ENCODE results near the gene DLGAP1.
"Not testable (repeated sequence)": the region's sequence is repeated elsewhere in the genome, so short reads cannot be mapped to it uniquely, and the experiment has no call there.

The DLGAP1 gene

DNA sequence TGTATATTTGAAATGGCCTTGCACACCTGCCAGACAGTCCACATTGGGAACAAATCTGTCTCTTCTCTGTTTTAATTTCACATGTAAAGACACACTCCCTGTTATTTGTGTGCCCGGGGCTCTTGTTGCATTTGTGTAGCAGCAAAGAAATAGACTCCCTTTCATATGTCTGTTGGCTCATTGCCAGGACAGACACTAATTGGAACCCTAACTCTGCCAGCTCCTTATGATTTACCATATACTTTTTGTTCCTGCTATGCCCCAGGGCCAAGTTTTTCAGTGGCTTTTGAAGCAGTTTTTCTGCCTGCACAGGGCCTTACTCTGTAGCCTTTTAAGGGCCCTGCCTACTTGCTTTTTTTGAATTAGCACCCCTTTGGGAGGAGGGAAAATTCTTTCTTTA, 396.9 kb downstream of the DLGAP1 start:
- H3K27me3 Mint-ChIP-seq: no peaks in the 10 kb centered on the region
- no peaks in the 10 kb centered on the region for H3K36me3 Mint-ChIP-seq
- H3K4me3 Mint-ChIP-seq: no peak overlapping the region
- H3K9me3 Mint-ChIP-seq: peaks cover 12% of the 10 kb centered on the region
- DNase-seq: no peak
- CTCF ChIA-PET: no interaction called here
- H3K27ac Mint-ChIP-seq: no peak overlapping the region
- no peaks in the 10 kb centered on the region for H3K4me1 Mint-ChIP-seq

DNA sequence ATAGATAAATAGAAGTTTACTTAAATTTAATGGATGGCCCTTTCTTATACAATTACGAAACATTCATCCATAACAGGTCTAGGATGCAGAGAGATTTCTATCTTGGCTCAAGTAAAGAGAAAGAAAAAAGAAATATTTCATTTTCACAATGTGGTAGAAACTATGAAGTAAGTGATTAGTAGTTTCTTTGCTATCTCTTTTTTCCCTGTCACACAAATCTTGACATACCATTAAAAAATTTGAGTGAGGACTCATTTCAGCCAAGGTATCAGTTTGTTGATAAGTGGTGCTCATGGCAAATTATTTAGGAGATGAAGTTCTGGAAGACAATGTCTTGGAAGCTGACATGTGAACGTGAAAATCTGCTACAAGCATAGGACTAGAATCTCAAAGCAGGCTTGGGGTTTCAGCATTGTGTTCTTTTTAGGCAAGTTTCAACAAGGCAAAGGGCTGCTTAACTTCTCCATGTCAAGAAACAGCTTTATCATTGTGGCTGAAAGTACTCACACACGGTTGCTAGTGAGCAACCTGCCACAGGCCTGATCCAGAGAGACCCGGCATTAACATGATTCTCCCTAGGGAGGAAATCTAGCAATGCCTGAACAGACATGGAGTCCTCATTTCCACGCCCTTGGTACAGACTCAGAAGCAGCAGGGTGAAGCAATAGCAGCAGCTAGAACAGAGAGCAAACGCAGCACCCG, 414.6 kb downstream of the DLGAP1 start:
- no peak overlapping the region for H3K27ac Mint-ChIP-seq

DNA sequence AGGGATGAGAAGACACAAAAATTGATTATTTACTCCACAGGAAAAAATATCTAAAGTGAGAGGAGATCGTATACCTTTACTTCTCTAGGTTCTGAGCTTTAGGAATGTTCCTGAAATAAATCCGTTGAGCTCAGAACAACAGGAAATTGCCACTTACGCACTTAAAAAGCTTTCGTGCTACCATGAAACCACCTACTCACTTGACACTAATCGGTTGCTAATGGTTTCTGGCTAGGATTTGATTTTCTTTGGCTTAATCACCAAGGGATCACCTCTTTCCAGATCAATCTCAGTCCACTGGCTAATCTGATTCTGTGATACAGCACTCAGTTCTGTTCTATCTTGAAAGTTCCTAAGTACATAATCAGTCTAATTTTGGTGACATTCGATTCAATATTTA, 419.6 kb downstream of the DLGAP1 start:
- H3K27ac Mint-ChIP-seq: no peak overlapping the region
- no peaks in the 10 kb centered on the region for H3K4me1 Mint-ChIP-seq
- no peak for DNase-seq
- no peaks in the 10 kb centered on the region for H3K9me3 Mint-ChIP-seq
- H3K36me3 Mint-ChIP-seq: no peaks in the 10 kb centered on the region
- no peaks in the 10 kb centered on the region for H3K27me3 Mint-ChIP-seq
- H3K4me3 Mint-ChIP-seq: no peak overlapping the region
- CTCF ChIA-PET: no interaction called here

More for the DNA sequence above, 414.6 kb downstream of the DLGAP1 start:
- Mint-ChIP-seq H3K27me3 (no peaks in the 10 kb centered on the region), H3K36me3 (no peaks in the 10 kb centered on the region), H3K4me1 (no peaks in the 10 kb centered on the region), H3K4me3 (no peak overlapping the region), H3K9me3 (no peaks in the 10 kb centered on the region)
- CTCF ChIA-PET: no interaction called here
- no peak for DNase-seq

DNA sequence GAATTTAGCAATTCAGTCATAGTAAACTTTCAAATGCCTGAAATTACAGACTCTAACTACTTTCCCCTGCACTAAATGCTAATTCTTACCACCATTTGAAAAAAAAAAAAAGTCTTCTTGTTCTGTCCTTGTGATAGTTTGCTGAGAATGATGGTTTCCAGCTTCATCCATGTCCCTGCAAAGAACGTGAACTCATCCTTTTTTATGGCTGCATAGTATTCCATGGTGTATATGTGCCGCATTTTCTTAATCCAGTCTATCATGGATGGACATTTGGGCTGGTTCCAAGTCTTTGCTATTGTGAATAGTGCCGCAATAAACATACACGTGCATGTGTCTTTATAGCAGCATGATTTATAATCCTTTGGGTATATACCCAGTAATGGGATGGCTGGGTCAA, 420.3 kb downstream of the DLGAP1 start:
- H3K4me3 Mint-ChIP-seq, CTCF ChIA-PET, H3K27me3 Mint-ChIP-seq, H3K27ac Mint-ChIP-seq, H3K9me3 Mint-ChIP-seq, H3K36me3 Mint-ChIP-seq, H3K4me1 Mint-ChIP-seq, DNase-seq: not testable (repeated sequence)

DNA sequence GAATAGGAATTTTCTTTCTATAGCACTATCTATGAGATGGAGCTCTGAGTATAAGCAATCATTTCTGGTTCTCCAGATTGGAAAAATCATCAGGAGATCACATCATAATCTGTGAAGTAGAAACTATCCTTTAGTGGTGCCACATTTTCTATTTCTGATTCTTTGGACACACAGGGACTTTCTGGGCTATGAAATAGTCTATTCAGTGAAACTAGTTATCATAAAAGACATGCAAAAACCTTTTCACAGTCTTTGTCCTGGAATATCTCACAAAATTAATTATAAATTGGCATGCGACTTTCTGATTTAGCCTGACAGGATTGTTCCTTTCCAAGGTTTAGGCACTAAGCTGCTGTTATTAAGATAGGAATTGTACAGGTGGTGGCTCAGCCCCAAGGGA, 428.6 kb downstream of the DLGAP1 start:
- Mint-ChIP-seq H3K4me3 (no peak overlapping the region), H3K9me3 (peaks cover 3% of the 10 kb centered on the region), H3K36me3 (no peaks in the 10 kb centered on the region), H3K4me1 (no peaks in the 10 kb centered on the region), H3K27me3 (no peaks in the 10 kb centered on the region), H3K27ac (no peak overlapping the region)
- CTCF ChIA-PET: no interaction called here
- DNase-seq: no peak

DNA sequence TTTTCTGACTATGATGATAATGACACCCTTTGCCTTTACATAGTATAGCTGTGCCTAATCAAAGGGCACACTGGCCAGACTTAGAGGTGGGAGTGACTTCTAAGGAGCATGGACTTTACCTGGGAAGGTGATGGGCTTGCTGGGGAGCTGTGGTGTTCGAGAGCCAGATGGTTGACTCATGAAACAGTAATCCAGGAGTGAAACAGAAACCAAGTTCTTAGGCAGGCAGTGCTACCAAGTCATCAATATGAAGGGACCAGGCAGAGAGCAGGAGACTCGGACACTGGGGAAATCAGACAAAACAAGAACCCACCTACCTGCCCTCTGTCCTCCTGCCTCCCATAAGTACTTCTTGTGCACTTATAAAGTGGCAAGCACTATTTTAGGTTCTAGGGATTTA, 430.4 kb downstream of the DLGAP1 start:
- Mint-ChIP-seq H3K36me3 (no peaks in the 10 kb centered on the region), H3K27ac (no peak overlapping the region), H3K4me3 (no peak overlapping the region), H3K4me1 (no peaks in the 10 kb centered on the region), H3K27me3 (no peaks in the 10 kb centered on the region), H3K9me3 (peaks cover 3% of the 10 kb centered on the region)
- CTCF ChIA-PET: no interaction called here
- no peak for DNase-seq

DNA sequence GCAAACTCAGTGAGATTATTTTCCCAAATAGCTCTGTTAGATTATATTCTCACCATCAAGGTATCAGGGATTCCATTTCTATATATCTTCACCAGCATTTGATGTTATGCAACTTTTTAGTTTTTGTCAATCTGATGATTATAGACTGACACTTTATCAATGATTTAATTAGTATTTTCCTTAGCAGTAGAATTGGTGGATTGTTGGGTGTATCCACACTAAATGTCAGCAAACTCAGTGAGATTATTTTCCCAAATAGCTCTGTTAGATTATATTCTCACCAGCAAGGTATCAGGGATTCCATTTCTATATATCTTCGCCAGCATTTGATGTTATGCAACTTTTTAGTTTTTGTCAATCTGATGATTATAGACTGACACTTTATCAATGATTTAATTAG, 432.4 kb downstream of the DLGAP1 start:
- H3K36me3 Mint-ChIP-seq, H3K27me3 Mint-ChIP-seq, H3K4me3 Mint-ChIP-seq, H3K27ac Mint-ChIP-seq, H3K9me3 Mint-ChIP-seq, H3K4me1 Mint-ChIP-seq, CTCF ChIA-PET, DNase-seq: not testable (repeated sequence)

DNA sequence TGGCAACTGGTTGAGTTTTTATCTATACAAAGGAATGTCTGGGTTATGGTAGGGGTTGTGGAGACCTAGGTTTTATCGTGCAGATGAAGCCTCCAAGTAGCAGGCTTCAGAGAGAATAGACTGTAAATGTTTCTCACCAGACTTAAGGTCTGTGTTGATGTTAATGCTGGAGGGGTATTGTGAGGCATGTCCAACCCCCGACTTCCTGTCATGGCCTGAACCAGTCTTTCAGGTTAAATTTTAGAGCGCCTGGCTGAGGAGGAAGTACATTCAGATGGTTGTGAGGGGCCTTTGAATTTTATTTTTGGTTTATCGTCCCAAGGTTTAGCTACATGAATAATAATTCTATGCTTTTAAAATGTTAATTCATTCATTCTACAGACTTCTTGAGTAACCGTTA, 435.1 kb downstream of the DLGAP1 start:
- Mint-ChIP-seq H3K27me3 (no peaks in the 10 kb centered on the region), H3K27ac (no peak overlapping the region), H3K4me3 (no peak overlapping the region), H3K9me3 (peaks cover 3% of the 10 kb centered on the region), H3K36me3 (no peaks in the 10 kb centered on the region), H3K4me1 (no peaks in the 10 kb centered on the region)
- CTCF ChIA-PET: no interaction called here
- no peak for DNase-seq

DNA sequence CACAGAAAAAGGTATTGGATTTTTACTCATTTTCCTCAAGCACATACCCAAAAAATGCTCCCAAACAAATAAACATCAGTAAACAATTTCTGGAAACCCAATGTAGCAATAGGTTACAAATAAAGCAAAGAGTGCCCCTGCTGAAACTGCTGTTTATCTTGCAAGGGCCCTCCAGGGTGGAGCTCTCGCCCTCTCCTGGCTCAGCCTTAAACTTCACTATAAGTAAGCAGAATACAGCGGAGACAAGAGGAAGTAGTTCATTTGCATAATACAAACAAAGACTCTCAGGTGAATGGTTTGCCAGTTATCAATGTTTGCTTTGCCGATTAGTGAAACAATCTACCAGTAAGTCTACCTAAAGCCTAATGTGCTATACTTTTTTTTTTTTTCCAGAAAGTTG, 437.6 kb downstream of the DLGAP1 start:
- H3K9me3 Mint-ChIP-seq: peaks cover 3% of the 10 kb centered on the region
- H3K4me1 Mint-ChIP-seq: no peaks in the 10 kb centered on the region
- no peak overlapping the region for H3K4me3 Mint-ChIP-seq
- DNase-seq: no peak
- CTCF ChIA-PET: interaction anchor here (1.1 kb wide), 1 partner anchor 22 kb away, joined by 3 read pairs; no protein-coding TSS in a partner anchor
- H3K27me3 Mint-ChIP-seq: no peaks in the 10 kb centered on the region
- H3K36me3 Mint-ChIP-seq: no peaks in the 10 kb centered on the region
- H3K27ac Mint-ChIP-seq: no peak overlapping the region

DNA sequence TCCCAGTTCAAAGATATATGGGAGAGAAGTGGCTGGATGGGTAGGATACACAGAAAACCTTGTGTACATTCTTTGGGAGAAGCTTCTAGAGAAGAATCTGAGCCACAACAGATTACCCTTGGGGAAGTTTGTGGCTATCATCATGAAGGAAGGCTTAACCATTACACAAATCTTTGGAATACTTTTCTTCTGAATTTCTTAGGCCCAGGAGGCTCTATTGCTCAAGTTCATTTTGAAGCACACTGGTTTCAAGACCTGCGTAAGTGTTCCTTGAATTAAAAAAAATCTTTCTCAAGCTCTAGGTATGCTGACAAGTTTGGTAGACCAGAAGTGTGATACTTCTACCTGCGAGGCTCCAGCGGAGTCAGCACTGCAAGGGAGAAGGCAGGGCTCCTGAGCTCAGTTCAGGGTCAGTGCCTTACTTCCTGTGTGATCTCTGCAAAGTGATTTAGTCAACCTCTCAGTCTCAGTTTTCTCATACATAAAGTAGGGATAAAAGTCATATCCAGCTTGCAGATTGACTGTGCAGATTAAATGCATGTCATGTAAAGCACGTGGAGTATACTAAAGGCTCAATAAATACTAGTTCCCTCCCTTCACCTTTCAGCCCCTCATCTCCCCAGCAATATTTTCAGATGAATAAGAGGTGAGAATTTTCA, 438.6 kb downstream of the DLGAP1 start:
- Mint-ChIP-seq H3K27me3 (no peaks in the 10 kb centered on the region), H3K4me3 (no peak overlapping the region), H3K36me3 (no peaks in the 10 kb centered on the region), H3K4me1 (no peaks in the 10 kb centered on the region), H3K27ac (no peak overlapping the region), H3K9me3 (no peaks in the 10 kb centered on the region)
- CTCF ChIA-PET: no interaction called here
- DNase-seq: no peak

DNA sequence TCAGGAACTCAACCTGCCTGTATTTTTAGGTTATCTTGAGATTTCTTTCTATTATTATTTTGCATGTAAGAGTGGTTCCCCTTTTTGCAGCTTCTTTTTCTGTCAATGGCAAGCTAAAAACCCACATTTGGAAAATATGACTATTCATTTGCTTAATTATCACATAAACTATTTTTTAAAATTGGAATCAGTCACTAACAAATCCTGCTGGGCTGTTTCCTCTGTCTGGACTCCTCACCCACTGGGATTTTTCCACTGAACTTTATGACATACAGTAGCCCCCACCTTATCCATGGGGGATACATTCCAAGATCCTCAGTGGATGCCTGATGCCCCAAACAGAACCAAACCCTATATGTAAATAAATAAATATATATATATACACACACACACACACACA, 447.3 kb downstream of the DLGAP1 start:
- no peaks in the 10 kb centered on the region for H3K36me3 Mint-ChIP-seq

DNA sequence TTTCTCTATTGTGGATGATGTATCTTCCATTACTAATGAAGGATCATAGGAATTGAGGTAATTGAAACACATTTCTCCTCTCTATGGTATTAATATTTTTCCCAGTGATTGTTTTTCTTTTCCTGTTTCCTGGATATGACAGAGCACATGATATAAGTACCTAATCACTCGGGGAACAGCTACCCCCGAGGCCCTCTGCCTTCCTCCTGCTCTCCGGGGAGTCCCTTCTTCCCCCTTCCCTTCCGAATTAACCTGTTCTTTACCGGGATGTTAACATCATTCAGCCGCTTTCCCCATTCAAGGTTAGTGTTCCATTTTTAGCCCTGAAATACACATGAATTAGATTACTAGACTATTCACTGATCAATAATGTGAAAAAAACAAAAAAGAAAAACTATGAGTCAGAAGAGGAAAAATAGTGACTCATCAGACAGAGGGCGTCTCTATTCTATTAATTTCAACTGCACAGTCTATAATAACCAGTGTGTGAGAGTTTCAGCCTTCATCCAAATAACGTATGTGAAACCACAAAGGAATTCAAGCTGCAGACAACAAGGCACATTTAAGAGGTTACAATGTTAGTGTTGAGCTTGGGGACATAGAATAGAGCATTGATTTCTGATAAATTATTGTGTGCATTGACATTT, 450.8 kb downstream of the DLGAP1 start:
- H3K9me3 Mint-ChIP-seq: no peaks in the 10 kb centered on the region
- no peak overlapping the region for H3K27ac Mint-ChIP-seq
- no peak for DNase-seq
- no peak overlapping the region for H3K4me3 Mint-ChIP-seq
- CTCF ChIA-PET: no interaction called here
- H3K27me3 Mint-ChIP-seq: peaks cover 8% of the 10 kb centered on the region
- no peaks in the 10 kb centered on the region for H3K4me1 Mint-ChIP-seq
- H3K36me3 Mint-ChIP-seq: no peaks in the 10 kb centered on the region

More for the DNA sequence above, 447.3 kb downstream of the DLGAP1 start:
- H3K27ac Mint-ChIP-seq: no peak overlapping the region
- DNase-seq: no peak
- peaks cover 4% of the 10 kb centered on the region for H3K27me3 Mint-ChIP-seq
- H3K9me3 Mint-ChIP-seq: no peaks in the 10 kb centered on the region
- H3K4me1 Mint-ChIP-seq: no peaks in the 10 kb centered on the region
- CTCF ChIA-PET: no interaction called here
- H3K4me3 Mint-ChIP-seq: no peak overlapping the region

DNA sequence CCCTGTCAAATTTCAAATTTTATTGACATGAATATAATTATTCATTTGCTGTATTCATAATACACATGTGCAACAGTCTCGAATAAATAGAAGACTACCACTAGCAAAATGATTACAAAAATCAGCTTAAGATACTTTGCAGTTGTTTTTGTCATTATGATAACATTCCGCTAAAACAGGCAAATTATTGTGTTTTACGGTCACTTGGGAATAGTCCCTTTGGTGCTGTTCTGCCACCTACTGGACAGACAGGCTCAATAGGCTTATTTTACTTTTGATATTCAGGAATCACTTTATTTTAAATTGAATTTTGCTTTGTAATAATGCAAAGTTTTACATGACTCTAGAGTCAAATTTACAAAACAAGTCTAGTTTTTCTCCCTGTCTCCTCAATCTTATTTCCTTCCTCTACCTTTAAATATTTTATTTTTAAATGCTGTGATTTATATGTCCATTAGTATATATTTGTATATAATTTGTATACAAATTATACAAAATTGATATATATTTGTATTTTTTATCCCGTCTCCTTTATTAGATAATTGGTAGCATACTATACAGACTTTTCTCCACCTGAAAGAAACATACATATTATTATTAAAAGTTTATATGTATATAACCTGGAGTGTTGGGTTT, 456.3 kb downstream of the DLGAP1 start:
- CTCF ChIA-PET: interaction anchor here (0.9 to 1.5 kb wide), 3 partner anchors 10 to 332 kb away, joined by 3 to 10 read pairs (median 6); no protein-coding TSS in a partner anchor
- DNase-seq: no peak

DNA sequence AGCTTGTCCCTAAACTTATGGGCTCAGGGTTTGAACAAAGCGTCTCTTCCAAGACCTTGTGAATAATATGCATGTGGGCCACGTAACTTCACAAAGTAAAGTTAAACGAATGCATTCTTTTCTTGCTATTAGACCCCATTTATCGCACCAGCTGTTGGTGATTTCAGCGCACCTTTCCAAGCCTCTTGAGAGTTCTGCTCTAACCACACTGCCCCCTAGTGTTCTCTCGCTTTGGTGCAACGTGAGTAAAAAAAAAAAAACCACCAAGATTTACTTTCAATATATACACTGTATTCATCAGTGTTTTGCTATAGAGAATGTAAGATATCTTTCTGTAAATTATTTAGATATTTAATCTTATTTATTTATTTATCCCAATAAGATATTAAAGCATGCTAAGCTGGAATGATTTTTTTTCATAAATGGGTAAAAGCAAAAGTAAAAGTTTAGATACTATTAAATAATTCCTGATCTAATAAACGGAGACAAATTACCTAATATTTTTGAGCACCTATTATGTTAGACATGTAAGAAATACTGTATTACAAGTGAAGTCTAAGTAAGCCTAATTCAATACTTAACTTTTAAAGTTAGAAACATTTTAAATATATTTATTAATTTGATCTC, 459.5 kb downstream of the DLGAP1 start:
- DNase-seq: peak; percentile 69
- Mint-ChIP-seq H3K27me3 (peaks cover 12% of the 10 kb centered on the region), H3K9me3 (no peaks in the 10 kb centered on the region), H3K4me1 (no peaks in the 10 kb centered on the region), H3K4me3 (no peak overlapping the region), H3K27ac (no peak overlapping the region), H3K36me3 (no peaks in the 10 kb centered on the region)
- CTCF ChIA-PET: interaction anchor here (0.6 to 3.1 kb wide), 17 partner anchors 8 to 714 kb away, joined by 3 to 46 read pairs (median 4); no protein-coding TSS in a partner anchor

More for the DNA sequence above, 456.3 kb downstream of the DLGAP1 start:
- no peaks in the 10 kb centered on the region for H3K9me3 Mint-ChIP-seq
- peaks cover 16% of the 10 kb centered on the region for H3K27me3 Mint-ChIP-seq
- H3K4me1 Mint-ChIP-seq: no peaks in the 10 kb centered on the region
- H3K4me3 Mint-ChIP-seq: no peak overlapping the region
- no peaks in the 10 kb centered on the region for H3K36me3 Mint-ChIP-seq
- no peak overlapping the region for H3K27ac Mint-ChIP-seq
